ENCODE results near the gene GRK5.

GRCh38 chr10:119358152-119358512, 150.8 kb downstream of the GRK5 start:
- TF ChIP-seq POLR2A (IDR thresholded peaks at IDR 0.05) = no peak
- TF ChIP-seq CTCF (IDR thresholded peaks at IDR 0.05) = no peak

Measured in thyroid gland (tissue), 4 donors.